CD4-positive, alpha-beta T cell (primary cell): Measurements from ENCODE around the gene VSIG4. TPM values are rescaled to one million over a fixed set of nuclear protein-coding genes. Genes with fewer than 3 reads are reported as not detected.

ENCODE experiments used
- ATAC-seq: fragments of 200-7000 bp; cut with Tn5 transposase; one replicate; pipeline ENCODE4 v1.10.0; 2022; ENCODE audit warnings: mild to moderate bottlenecking; ENCODE audit not compliant: poor library complexity
- CTCF ChIA-PET: fragments of 350-600 bp; sonication (Branson Sonifier 250); formaldehyde crosslinking; loops from one replicate; lab custom pipeline; 2021; ENCODE audit warnings: antibody characterized with exemption, inconsistent platforms; lab: Charles Lee
- POLR2A ChIA-PET: fragments of 350-600 bp; sonication (Branson Sonifier 250); formaldehyde crosslinking; loops from one replicate; lab custom pipeline; 2021; ENCODE audit warnings: antibody characterized with exemption, inconsistent platforms; lab: Charles Lee
- DNase-seq, 14 experiments: peaks; one replicate each; pipeline ENCODE4 v3.0.0-alpha.2; 2013 to 2020; ENCODE audit warnings: mixed read lengths in 2 of 14
- H3K27ac ChIP-seq, 2 donors: one replicate each; pipeline versions ENCODE4 v1.5.1 to v1.7.0; 2013; ENCODE audit warnings: low read length in 2 of 2, low read depth in 1 of 2, mild to moderate bottlenecking in 1 of 2
- H3K27me3 ChIP-seq, 2 experiments: 1 replicate in 1 of 2; 2 replicates in 1 of 2; pipeline versions ENCODE4 v1.6.1 to v1.7.0; 2013; ENCODE audit warnings: low read length in 2 of 2, control low read depth in 1 of 2, mild to moderate bottlenecking in 1 of 2, moderate library complexity in 1 of 2; ENCODE audit not compliant: insufficient read depth in 2 of 2, control insufficient read depth in 1 of 2
- H3K36me3 ChIP-seq: one replicate; pipeline ENCODE4 v1.6.1; 2013; ENCODE audit warnings: low read length, control low read depth; ENCODE audit not compliant: insufficient read depth
- H3K4me1 ChIP-seq: one replicate; pipeline ENCODE4 v1.6.1; 2013; ENCODE audit warnings: low read length, control low read depth; ENCODE audit not compliant: insufficient read depth
- H3K4me3 ChIP-seq: one replicate; pipeline ENCODE4 v1.5.1; 2013; ENCODE audit warnings: mild to moderate bottlenecking, low read length, moderate library complexity
- H3K9me3 ChIP-seq, 2 experiments: 1 replicate in 1 of 2; 2 replicates in 1 of 2; pipeline versions ENCODE4 v1.6.1 to v1.7.0; 2013; ENCODE audit warnings: low read length in 2 of 2, mild to moderate bottlenecking in 2 of 2, control low read depth in 1 of 2, moderate library complexity in 1 of 2; ENCODE audit not compliant: control insufficient read depth in 1 of 2, insufficient read depth in 1 of 2
- H3K27ac Mint-ChIP-seq: one replicate; pipeline ENCODE4 v1.8.0; 2020; ENCODE audit warnings: mixed read lengths
- H3K27me3 Mint-ChIP-seq: one replicate; pipeline ENCODE4 v1.8.0; 2021; ENCODE audit warnings: mixed read lengths
- H3K36me3 Mint-ChIP-seq: one replicate; pipeline ENCODE4 v1.8.0; 2021; ENCODE audit warnings: low read depth, mixed read lengths
- H3K4me1 Mint-ChIP-seq: one replicate; pipeline ENCODE4 v1.8.0; 2021; ENCODE audit warnings: low read depth, mixed read lengths
- H3K4me3 Mint-ChIP-seq: one replicate; pipeline ENCODE4 v1.8.0; 2020; ENCODE audit warnings: mild to moderate bottlenecking, mixed read lengths
- H3K9me3 Mint-ChIP-seq: one replicate; pipeline ENCODE4 v1.8.0; 2020; ENCODE audit warnings: mixed read lengths
- intact Hi-C, 2 experiments: fragments of 100-400 bp; cut with DNase I in 1 of 2; cut with micrococcal nuclease in 1 of 2; formaldehyde crosslinking; loops; one replicate each; pipeline versions ENCODE4 v1.15.1 to v1.9.0; 2023 to 2025; cut with DNase I, micrococcal nuclease
- total RNA-seq, 174 experiments: library from RNA in 2 of 174; stranded (reverse) in 2 of 174; gene quantifications; one replicate each; pipeline ENCODE4 v1.2.3 and lab custom pipeline; 2021 to 2026
- TF ChIP-seq, protein P1 (sequence below): fragments of 200-600 bp; IDR thresholded peaks from one replicate; pipeline ENCODE4 v1.8.0; 2022; ENCODE audit warnings: antibody characterized with exemption, mild to moderate bottlenecking

Gene VSIG4
- total RNA-seq, 2 experiments from 2014 or later = 0.11 TPM; not detected in 1

DNA sequence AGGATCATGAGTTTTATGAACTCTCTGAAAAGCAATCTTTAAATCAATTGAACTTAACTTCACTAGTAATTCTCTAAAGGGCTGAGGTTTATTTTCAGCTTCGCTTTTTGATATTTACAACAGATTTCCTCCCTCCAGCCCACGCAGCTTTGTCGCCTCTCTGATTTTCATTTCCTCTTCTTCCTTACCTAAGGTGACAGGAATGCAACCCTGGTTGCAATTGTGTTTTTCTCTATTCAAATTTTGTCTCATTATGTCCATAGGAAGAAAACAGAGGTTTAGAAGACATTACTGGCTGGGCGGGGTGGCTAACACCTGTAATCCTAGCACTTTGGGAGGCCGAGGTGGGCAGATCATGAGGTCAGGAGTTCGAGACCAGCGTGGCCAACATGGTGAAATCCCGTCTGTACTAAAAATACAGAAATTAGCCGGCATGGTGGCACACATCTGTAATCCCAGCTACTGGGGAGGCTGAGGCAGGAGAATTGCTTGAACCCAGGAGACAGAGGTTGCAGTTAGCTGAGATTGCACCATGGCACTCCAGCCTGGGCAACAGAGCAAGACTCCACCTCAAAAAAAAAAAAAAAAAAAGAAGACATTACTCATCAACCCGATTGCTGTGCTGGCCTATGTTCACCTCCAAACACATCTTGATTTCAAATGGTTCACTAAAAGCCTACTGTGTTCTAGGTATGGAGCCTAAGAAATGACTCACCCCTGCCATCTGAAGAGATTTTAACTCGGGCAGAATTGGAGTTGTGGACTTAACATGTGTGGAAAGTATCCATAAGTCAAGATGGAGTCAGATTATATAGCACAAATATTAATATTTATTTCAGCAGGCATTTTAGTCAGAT is 36.8 kb downstream of the VSIG4 start:
- H3K27ac ChIP-seq = peak overlapping the region in 1 of 2 donors; percentile 29
- intact Hi-C loops = no loop called here

DNA sequence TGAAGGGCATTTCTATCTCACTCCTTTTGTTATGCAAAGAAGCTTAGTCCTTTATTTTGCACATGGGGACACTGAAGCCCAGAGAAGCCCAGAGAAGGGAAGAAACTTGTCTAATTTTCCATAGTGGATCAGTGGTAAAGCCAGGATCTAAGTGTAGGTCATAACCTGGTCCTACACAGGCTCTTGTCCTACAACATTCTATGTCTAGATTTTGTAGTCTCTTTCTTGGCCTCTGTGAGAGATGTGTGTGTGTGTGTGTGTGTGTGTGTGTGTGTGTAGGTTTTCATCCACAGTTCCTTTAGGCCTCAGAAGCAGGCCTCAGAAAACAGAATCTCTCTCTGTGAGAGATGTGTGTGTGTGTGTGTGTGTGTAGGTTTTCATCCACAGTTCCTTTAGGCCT is 38.3 kb downstream of the VSIG4 start:
- Mint-ChIP-seq H3K36me3 (no peaks in the 10 kb centered on the region), H3K27me3 (no peaks in the 10 kb centered on the region), H3K9me3 (no peaks in the 10 kb centered on the region), H3K4me3 (no peak overlapping the region), H3K27ac (peak overlapping the region; percentile 80), H3K4me1 (peaks cover 80% of the 10 kb centered on the region)
- TF ChIP-seq, protein P1, sequence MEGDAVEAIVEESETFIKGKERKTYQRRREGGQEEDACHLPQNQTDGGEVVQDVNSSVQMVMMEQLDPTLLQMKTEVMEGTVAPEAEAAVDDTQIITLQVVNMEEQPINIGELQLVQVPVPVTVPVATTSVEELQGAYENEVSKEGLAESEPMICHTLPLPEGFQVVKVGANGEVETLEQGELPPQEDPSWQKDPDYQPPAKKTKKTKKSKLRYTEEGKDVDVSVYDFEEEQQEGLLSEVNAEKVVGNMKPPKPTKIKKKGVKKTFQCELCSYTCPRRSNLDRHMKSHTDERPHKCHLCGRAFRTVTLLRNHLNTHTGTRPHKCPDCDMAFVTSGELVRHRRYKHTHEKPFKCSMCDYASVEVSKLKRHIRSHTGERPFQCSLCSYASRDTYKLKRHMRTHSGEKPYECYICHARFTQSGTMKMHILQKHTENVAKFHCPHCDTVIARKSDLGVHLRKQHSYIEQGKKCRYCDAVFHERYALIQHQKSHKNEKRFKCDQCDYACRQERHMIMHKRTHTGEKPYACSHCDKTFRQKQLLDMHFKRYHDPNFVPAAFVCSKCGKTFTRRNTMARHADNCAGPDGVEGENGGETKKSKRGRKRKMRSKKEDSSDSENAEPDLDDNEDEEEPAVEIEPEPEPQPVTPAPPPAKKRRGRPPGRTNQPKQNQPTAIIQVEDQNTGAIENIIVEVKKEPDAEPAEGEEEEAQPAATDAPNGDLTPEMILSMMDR = no peak
- Histone ChIP-seq H3K27me3 (no peaks in the 10 kb centered on the region), H3K4me1 (peaks cover 44% of the 10 kb centered on the region), H3K9me3 (no peaks in the 10 kb centered on the region), H3K4me3 (no peak overlapping the region), H3K27ac (no peak overlapping the region), H3K36me3 (no peaks in the 10 kb centered on the region)
- ChIA-PET CTCF (no interaction called here), POLR2A (interaction anchor here (0.7 to 1.1 kb wide), 3 partner anchors 16 to 311 kb away, joined by 3 to 5 read pairs (median 3); no protein-coding TSS in a partner anchor)
- DNase-seq (no peak), ATAC-seq (no peak)
- intact Hi-C loops = no loop called here

More for the DNA sequence above, 36.8 kb downstream of the VSIG4 start:
- H3K9me3 Mint-ChIP-seq = no peaks in the 10 kb centered on the region
- ChIA-PET CTCF (interaction anchor here (0.6 kb wide), 1 partner anchor 12 kb away, joined by 3 read pairs; no protein-coding TSS in a partner anchor), POLR2A (interaction anchor here (0.5 to 1.2 kb wide), 4 partner anchors 12 to 402 kb away, joined by 3 to 4 read pairs (median 4); no protein-coding TSS in a partner anchor)
- no peaks in the 10 kb centered on the region for H3K27me3 Mint-ChIP-seq
- peak overlapping the region; percentile 81 for H3K27ac Mint-ChIP-seq
- Histone ChIP-seq H3K9me3 (no peaks in the 10 kb centered on the region), H3K36me3 (no peaks in the 10 kb centered on the region), H3K27me3 (no peaks in the 10 kb centered on the region), H3K4me3 (no peak overlapping the region), H3K4me1 (peaks cover 52% of the 10 kb centered on the region)
- ATAC-seq (no peak), DNase-seq (peak in 1 of 14 experiments; percentile 17)
- TF ChIP-seq, protein P1 = no peak
- no peaks in the 10 kb centered on the region for H3K36me3 Mint-ChIP-seq
- peaks cover 89% of the 10 kb centered on the region for H3K4me1 Mint-ChIP-seq
- H3K4me3 Mint-ChIP-seq = no peak overlapping the region

DNA sequence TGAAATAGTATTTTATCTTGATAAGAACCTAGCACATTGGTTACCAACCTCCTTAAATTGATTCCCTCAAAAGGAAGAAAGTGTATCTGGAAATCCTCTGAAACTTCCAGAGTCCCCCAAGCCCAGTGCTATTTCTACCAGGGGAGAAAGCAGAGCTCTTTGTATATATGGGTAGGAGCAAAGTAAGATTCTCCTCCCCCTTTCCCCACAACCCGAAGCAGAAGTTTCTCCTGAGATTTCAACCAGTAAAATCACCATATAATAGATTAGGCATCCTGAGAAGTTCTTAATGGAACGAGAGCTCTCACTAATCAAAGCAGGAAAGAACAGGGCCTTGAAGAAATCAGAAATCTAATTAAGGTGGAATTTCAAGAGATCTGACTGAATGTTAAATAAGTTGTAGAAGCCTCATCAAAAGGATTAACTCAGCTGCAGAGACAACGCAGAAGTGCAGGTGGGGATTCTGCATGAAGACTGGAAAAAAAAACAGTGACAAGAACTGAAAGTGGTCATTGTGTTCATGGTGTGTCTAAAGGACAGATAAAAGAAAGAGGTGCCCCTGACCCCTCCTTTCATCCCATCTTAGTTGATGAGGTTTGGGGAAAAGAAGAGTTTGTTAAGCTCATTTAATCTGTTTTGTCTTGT is 39.1 kb downstream of the VSIG4 start:
- intact Hi-C loops = no loop called here
- H3K4me1 Mint-ChIP-seq = peaks cover 72% of the 10 kb centered on the region
- no peaks in the 10 kb centered on the region for H3K36me3 Mint-ChIP-seq
- no peaks in the 10 kb centered on the region for H3K9me3 ChIP-seq
- peak overlapping the region; percentile 80 for H3K27ac Mint-ChIP-seq
- no peak overlapping the region for H3K27ac ChIP-seq
- peak overlapping the region; percentile 65 for H3K4me3 Mint-ChIP-seq
- POLR2A ChIA-PET = interaction anchor here (0.7 to 1.7 kb wide), 3 partner anchors 11 to 310 kb away, joined by 3 to 5 read pairs (median 3); no protein-coding TSS in a partner anchor
- no peaks in the 10 kb centered on the region for H3K36me3 ChIP-seq
- DNase-seq = no peak
- no peak overlapping the region for H3K4me3 ChIP-seq
- TF ChIP-seq, protein P1 = no peak
- ATAC-seq = no peak
- H3K9me3 Mint-ChIP-seq = no peaks in the 10 kb centered on the region
- peaks cover 38% of the 10 kb centered on the region for H3K4me1 ChIP-seq
- CTCF ChIA-PET = no interaction called here
- H3K27me3 ChIP-seq = no peaks in the 10 kb centered on the region
- H3K27me3 Mint-ChIP-seq = no peaks in the 10 kb centered on the region
